Parathyroid adenoma (tissue), 2 donors: Measurements from ENCODE around the gene TJP1.
A peak's percentile ranks its signal among the peaks of the same experiment; 100 is the strongest.

ENCODE experiments used
- H2AFZ ChIP-seq: fragments of 300-600 bp; sonication (generic); one replicate; pipeline ENCODE4 v1.7.0; 2017; ENCODE audit warnings: antibody characterized with exemption, mild to moderate bottlenecking
- H3K27ac ChIP-seq: fragments of 300-600 bp; sonication (generic); one replicate; pipeline ENCODE4 v1.7.0; 2017
- H3K27me3 ChIP-seq: fragments of 300-600 bp; sonication (generic); one replicate; pipeline ENCODE4 v1.7.0; 2017; ENCODE audit warnings: low read length; ENCODE audit not compliant: control insufficient read depth, insufficient read depth
- H3K36me3 ChIP-seq: fragments of 300-600 bp; sonication (generic); one replicate; pipeline ENCODE4 v1.7.0; 2017; ENCODE audit warnings: low read length; ENCODE audit not compliant: control insufficient read depth, insufficient read depth
- H3K4me1 ChIP-seq: fragments of 300-600 bp; sonication (generic); one replicate; pipeline ENCODE4 v1.7.0; 2017; ENCODE audit warnings: control low read depth
- H3K4me2 ChIP-seq: fragments of 300-600 bp; sonication (generic); one replicate; pipeline ENCODE4 v1.7.0; 2017; ENCODE audit warnings: low read length
- H3K4me3 ChIP-seq: fragments of 300-600 bp; sonication (generic); one replicate; pipeline ENCODE4 v1.7.0; 2017; ENCODE audit warnings: low read depth, low read length
- H3K79me2 ChIP-seq: fragments of 300-600 bp; sonication (generic); one replicate; pipeline ENCODE4 v1.7.0; 2017; ENCODE audit warnings: control low read depth
- H3K9ac ChIP-seq: fragments of 300-600 bp; sonication (generic); one replicate; pipeline ENCODE4 v1.7.0; 2017; ENCODE audit warnings: mild to moderate bottlenecking
- H3K9me3 ChIP-seq: fragments of 300-600 bp; sonication (generic); one replicate; pipeline ENCODE4 v1.7.0; 2017; ENCODE audit warnings: low read length; ENCODE audit not compliant: control insufficient read depth
- CTCF ChIP-seq: fragments of 300-600 bp; sonication (generic); IDR thresholded peaks from one replicate; pipeline ENCODE4 v1.7.0; 2017; ENCODE audit warnings: antibody characterized with exemption, mild to moderate bottlenecking
- donor health status: primary hyperparathyroidism.

Gene TJP1

DNA sequence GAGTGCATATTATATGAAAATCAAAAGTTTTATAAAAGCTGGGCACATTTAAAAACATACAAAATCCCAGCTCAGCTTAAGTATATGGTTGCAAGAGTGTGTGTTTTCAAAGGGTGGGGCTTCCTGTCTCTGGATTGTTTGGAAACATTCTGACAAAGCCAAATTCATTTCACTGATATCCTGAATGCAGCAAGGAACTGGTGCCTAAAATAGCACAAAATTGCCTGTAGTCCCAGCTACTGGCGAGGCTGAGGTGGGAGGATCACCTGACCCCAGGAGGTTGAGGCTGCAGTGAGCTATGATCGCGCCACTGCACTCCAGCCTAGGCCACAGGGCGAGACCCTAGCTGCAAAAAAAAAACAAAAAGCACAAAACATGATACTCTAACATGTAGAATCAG, 13.0 kb upstream of the TJP1 start:
- no peak overlapping the region for H3K4me3 ChIP-seq
- H3K9me3 ChIP-seq: no peaks in the 10 kb centered on the region
- H3K79me2 ChIP-seq: no peaks in the 10 kb centered on the region
- H2AFZ ChIP-seq: no peak overlapping the region
- H3K27ac ChIP-seq: peak overlapping the region; percentile 47
- no peak for TF ChIP-seq CTCF
- H3K4me2 ChIP-seq: no peak overlapping the region
- no peaks in the 10 kb centered on the region for H3K27me3 ChIP-seq
- no peaks in the 10 kb centered on the region for H3K4me1 ChIP-seq
- no peak overlapping the region for H3K9ac ChIP-seq
- H3K36me3 ChIP-seq: no peaks in the 10 kb centered on the region

DNA sequence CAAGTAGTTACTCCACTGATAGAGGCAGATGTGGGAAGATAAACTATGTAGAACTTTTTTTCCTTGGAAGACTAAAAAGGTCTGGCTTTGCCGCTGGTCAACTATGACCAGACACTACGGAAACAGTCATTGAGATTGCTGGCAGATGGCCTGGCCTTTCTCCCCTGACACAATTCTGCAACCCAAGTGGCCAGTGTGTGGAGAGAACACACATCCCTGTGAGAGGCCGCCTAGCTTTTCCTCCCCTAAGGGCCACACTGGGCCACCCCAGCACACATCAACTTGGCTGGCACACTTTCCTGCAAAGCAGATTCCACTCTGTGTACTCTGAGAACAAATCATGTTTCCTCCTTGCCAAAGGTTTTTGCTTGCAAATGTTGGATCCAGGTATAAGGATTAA, 10.4 kb upstream of the TJP1 start:
- H3K36me3 ChIP-seq: no peaks in the 10 kb centered on the region
- no peaks in the 10 kb centered on the region for H3K27me3 ChIP-seq
- no peak overlapping the region for H3K27ac ChIP-seq
- H3K79me2 ChIP-seq: no peaks in the 10 kb centered on the region
- H3K9me3 ChIP-seq: no peaks in the 10 kb centered on the region
- no peak for TF ChIP-seq CTCF
- no peak overlapping the region for H2AFZ ChIP-seq
- no peaks in the 10 kb centered on the region for H3K4me1 ChIP-seq
- no peak overlapping the region for H3K4me2 ChIP-seq
- no peak overlapping the region for H3K9ac ChIP-seq
- H3K4me3 ChIP-seq: no peak overlapping the region

GRCh38 chr15:29826908-29827820, 4.9 kb upstream of the TJP1 start:
- no peaks in the 10 kb centered on the region for H3K79me2 ChIP-seq
- no peak overlapping the region for H3K4me2 ChIP-seq
- no peak overlapping the region for H3K9ac ChIP-seq
- no peaks in the 10 kb centered on the region for H3K27me3 ChIP-seq
- no peaks in the 10 kb centered on the region for H3K9me3 ChIP-seq
- no peak overlapping the region for H3K4me3 ChIP-seq
- no peak overlapping the region for H2AFZ ChIP-seq
- H3K36me3 ChIP-seq: no peaks in the 10 kb centered on the region
- H3K27ac ChIP-seq: no peak overlapping the region
- TF ChIP-seq CTCF: no peak
- no peaks in the 10 kb centered on the region for H3K4me1 ChIP-seq

- H3K9me3 ChIP-seq: no peaks in the 10 kb centered on the region
- no peak for TF ChIP-seq CTCF
- H3K36me3 ChIP-seq: no peaks in the 10 kb centered on the region
- H3K27me3 ChIP-seq: no peaks in the 10 kb centered on the region
- H3K4me3 ChIP-seq: no peak overlapping the region
- no peak overlapping the region for H2AFZ ChIP-seq
- no peak overlapping the region for H3K27ac ChIP-seq
- H3K79me2 ChIP-seq: peaks cover 3% of the 10 kb centered on the region
- no peak overlapping the region for H3K9ac ChIP-seq
- H3K4me2 ChIP-seq: no peak overlapping the region
- no peaks in the 10 kb centered on the region for H3K4me1 ChIP-seq
These were observed 3.0 kb upstream of the TJP1 start for GRCh38 chr15:29825227-29825626.
